ENCODE data around the gene NPEPPS. TPM values are rescaled to one million over a fixed set of nuclear protein-coding genes. Genes with fewer than 3 reads are reported as not detected.
"Not testable (repeated sequence)": the region's sequence is repeated elsewhere in the genome, so short reads cannot be mapped to it uniquely, and the experiment has no call there.

Gene NPEPPS
- total and polyA plus RNA-seq, 2 of the 13 experiments (the other 11 are each of a cell fraction or from before 2014, with no cell fraction given): 53.5 to 127 TPM

GRCh38 chr17:47521434-47521833 is 9.5 kb upstream of the NPEPPS start:
- H3K27ac ChIP-seq (ENCODE audit: extremely low read length, insufficient read depth, low read length); H3K4me2 ChIP-seq (ENCODE audit: low read depth, low read length); H3K4me1 ChIP-seq (ENCODE audit: insufficient read depth, low read length); H2AFZ ChIP-seq (ENCODE audit: low read length); H3K27me3 ChIP-seq (ENCODE audit: control insufficient read depth in 1 of 2, insufficient read depth in 2 of 2, low read length in 2 of 2); H4K20me1 ChIP-seq (ENCODE audit: insufficient read depth, low read length); POLR2A ChIA-PET; FAIRE-seq; H3K4me3 ChIP-seq (replicated peaks in 1 of 3; ENCODE audit: insufficient read depth in 1 of 3, low read depth in 2 of 3, low read length in 3 of 3); H3K79me2 ChIP-seq (ENCODE audit: insufficient read depth, low read length); CTCF ChIA-PET (ENCODE audit: low intra/inter-chr PET ratio, low total read pairs); BruUV-seq (replicated peaks); H3K9me3 ChIP-seq (ENCODE audit: low read length); intact Hi-C loops (cut with micrococcal nuclease; ENCODE audit: unreplicated experiment); H3K36me3 ChIP-seq (replicated peaks in 1 of 2; ENCODE audit: control insufficient read depth in 1 of 2, insufficient read depth in 2 of 2, low read length in 2 of 2); H3K9ac ChIP-seq (ENCODE audit: insufficient read depth, low read depth, low read length); DNase-seq (ENCODE audit: low spot score); ATAC-seq: not testable (repeated sequence)
- WGBS (ENCODE audit: low lambda C conversion rate): 0% methylated on average over 1 of the region's 1 CpG
- in situ Hi-C loops (cut with HindIII; ENCODE audit: extremely low pct_ligation_motif_present, low pct_unique_long_range_greater_than_20kb): loop anchor here (25.0 kb wide), 1 partner anchor 91 kb away; no protein-coding TSS in a partner anchor

- H3K36me3 ChIP-seq (replicated peaks in 1 of 2; ENCODE audit: control insufficient read depth in 1 of 2, insufficient read depth in 2 of 2, low read length in 2 of 2); DNase-seq (ENCODE audit: low spot score); ATAC-seq; intact Hi-C loops (cut with micrococcal nuclease; ENCODE audit: unreplicated experiment); BruUV-seq (replicated peaks); H3K4me3 ChIP-seq (replicated peaks in 1 of 3; ENCODE audit: insufficient read depth in 1 of 3, low read depth in 2 of 3, low read length in 3 of 3); H3K27ac ChIP-seq (ENCODE audit: extremely low read length, insufficient read depth, low read length); H3K9me3 ChIP-seq (ENCODE audit: low read length); H3K27me3 ChIP-seq (ENCODE audit: control insufficient read depth in 1 of 2, insufficient read depth in 2 of 2, low read length in 2 of 2); H3K9ac ChIP-seq (ENCODE audit: insufficient read depth, low read depth, low read length); H3K79me2 ChIP-seq (ENCODE audit: insufficient read depth, low read length); H3K4me1 ChIP-seq (ENCODE audit: insufficient read depth, low read length); H2AFZ ChIP-seq (ENCODE audit: low read length); POLR2A ChIA-PET; H3K4me2 ChIP-seq (ENCODE audit: low read depth, low read length); CTCF ChIA-PET (ENCODE audit: low intra/inter-chr PET ratio, low total read pairs); FAIRE-seq; H4K20me1 ChIP-seq (ENCODE audit: insufficient read depth, low read length): not testable (repeated sequence)
- in situ Hi-C loops (cut with HindIII; ENCODE audit: extremely low pct_ligation_motif_present, low pct_unique_long_range_greater_than_20kb): loop anchor here (25.0 kb wide), 1 partner anchor 90 kb away; no protein-coding TSS in a partner anchor
Observed at GRCh38 chr17:47522341-47522740, 8.6 kb upstream of the NPEPPS start.

- H2AFZ ChIP-seq (ENCODE audit: low read length); in situ Hi-C loops (cut with HindIII; ENCODE audit: extremely low pct_ligation_motif_present, low pct_unique_long_range_greater_than_20kb); H3K36me3 ChIP-seq (replicated peaks in 1 of 2; ENCODE audit: control insufficient read depth in 1 of 2, insufficient read depth in 2 of 2, low read length in 2 of 2); intact Hi-C loops (cut with micrococcal nuclease; ENCODE audit: unreplicated experiment); DNase-seq (ENCODE audit: low spot score); H3K9me3 ChIP-seq (ENCODE audit: low read length); H4K20me1 ChIP-seq (ENCODE audit: insufficient read depth, low read length); FAIRE-seq; H3K27me3 ChIP-seq (ENCODE audit: control insufficient read depth in 1 of 2, insufficient read depth in 2 of 2, low read length in 2 of 2); BruUV-seq (replicated peaks); CTCF ChIA-PET (ENCODE audit: low intra/inter-chr PET ratio, low total read pairs): not testable (repeated sequence)
- peak; percentile 84 for ATAC-seq
- 6% methylated on average over 3 of the region's 61 CpGs for WGBS (ENCODE audit: low lambda C conversion rate)
- POLR2A ChIA-PET: interaction anchor here (1.2 to 1.5 kb wide), 2 partner anchors 39 to 118 kb away, joined by 3 to 5 read pairs; partner anchors contain the start of gene KPNB1
- Histone ChIP-seq H3K27ac (ENCODE audit: extremely low read length, insufficient read depth, low read length) (peak overlapping the region; percentile 71), H3K4me3 (replicated peaks in 1 of 3; ENCODE audit: insufficient read depth in 1 of 3, low read depth in 2 of 3, low read length in 3 of 3) (peak overlapping the region; percentile 68 to 83 (median 76); a peak in 4 of 6 replicates), H3K4me2 (ENCODE audit: low read depth, low read length) (peak overlapping the region; percentile 59; the same call in 1 of the 2 replicates), H3K79me2 (ENCODE audit: insufficient read depth, low read length) (peaks cover 29% of the 10 kb centered on the region), H3K9ac (ENCODE audit: insufficient read depth, low read depth, low read length) (peak overlapping the region; percentile 74), H3K4me1 (ENCODE audit: insufficient read depth, low read length) (0 out of 2 replicates have a peak, but pooled peaks cover 13% of the 10 kb centered on the region)
Observed at GRCh38 chr17:47531233-47531820, 419 bp downstream of the NPEPPS start.

- H3K9ac ChIP-seq (ENCODE audit: insufficient read depth, low read depth, low read length); in situ Hi-C loops (cut with HindIII; ENCODE audit: extremely low pct_ligation_motif_present, low pct_unique_long_range_greater_than_20kb); H4K20me1 ChIP-seq (ENCODE audit: insufficient read depth, low read length); ATAC-seq; H3K36me3 ChIP-seq (replicated peaks in 1 of 2; ENCODE audit: control insufficient read depth in 1 of 2, insufficient read depth in 2 of 2, low read length in 2 of 2); POLR2A ChIA-PET; H3K4me1 ChIP-seq (ENCODE audit: insufficient read depth, low read length); H3K27ac ChIP-seq (ENCODE audit: extremely low read length, insufficient read depth, low read length); H2AFZ ChIP-seq (ENCODE audit: low read length); CTCF ChIA-PET (ENCODE audit: low intra/inter-chr PET ratio, low total read pairs); H3K4me3 ChIP-seq (replicated peaks in 1 of 3; ENCODE audit: insufficient read depth in 1 of 3, low read depth in 2 of 3, low read length in 3 of 3); intact Hi-C loops (cut with micrococcal nuclease; ENCODE audit: unreplicated experiment); H3K9me3 ChIP-seq (ENCODE audit: low read length); H3K4me2 ChIP-seq (ENCODE audit: low read depth, low read length); FAIRE-seq; DNase-seq (ENCODE audit: low spot score); BruUV-seq (replicated peaks); H3K27me3 ChIP-seq (ENCODE audit: control insufficient read depth in 1 of 2, insufficient read depth in 2 of 2, low read length in 2 of 2): not testable (repeated sequence)
- 94% methylated on average over 3 of the region's 3 CpGs for WGBS (ENCODE audit: low lambda C conversion rate)
- peaks cover 47% of the 10 kb centered on the region for H3K79me2 ChIP-seq (ENCODE audit: insufficient read depth, low read length)
Observed at GRCh38 chr17:47539085-47539484, 8.2 kb downstream of the NPEPPS start.
